Motor neuron (in vitro differentiated cells): ENCODE measurements around the gene MBTD1. TPM values are rescaled to one million over a fixed set of nuclear protein-coding genes. Genes with fewer than 3 reads are reported as not detected.

Experiments used
- ATAC-seq, 8 experiments: fragments of 200-7000 bp; cut with Tn5 transposase; replicated peaks in 6 of 8; 2 replicates each; pipeline ENCODE4 v1.8.0; 2021; ENCODE audit warnings: mild to moderate bottlenecking in 8 of 8, moderate library complexity in 8 of 8
- H3K27ac ChIP-seq, 2 donors: fragments of 250-450 bp; sonication (Bioruptor Pico); 2 replicates each; pipeline ENCODE4 v1.9.0; 2021; ENCODE audit warnings: antibody characterized with exemption in 2 of 2, mild to moderate bottlenecking in 2 of 2, moderate library complexity in 1 of 2
- H3K4me1 ChIP-seq, 2 donors: fragments of 250-450 bp; sonication (Bioruptor Pico); replicated peaks in 1 of 2; 2 replicates each; pipeline ENCODE4 v1.6.1; 2021; ENCODE audit warnings: antibody characterized with exemption in 2 of 2, mild to moderate bottlenecking in 2 of 2, moderate library complexity in 1 of 2
- H3K4me3 ChIP-seq, 5 donors: fragments of 250-450 bp; sonication (Bioruptor Pico); 2 replicates each; pipeline ENCODE4 v1.9.0; 2021; ENCODE audit warnings: antibody characterized with exemption in 5 of 5, mild to moderate bottlenecking in 5 of 5, moderate library complexity in 4 of 5
- WGBS, 10 experiments: fragments of 450-650 bp; shearing (Covaris generic); methylation state at CpG; one replicate each; pipeline ENCODE4 v1.0.0; 2022; 5-methylcytosine and 5-hydroxymethylcytosine counted together
- in situ Hi-C, 9 experiments: fragments of 400-800 bp; cut with MboI; loops; one replicate each; pipeline ENCODE4 v1.15.0; 2021; ENCODE audit warnings: low sequenced_read_pairs in 9 of 9, low pct_unique_long_range_greater_than_20kb in 2 of 9; ENCODE audit not compliant: unreplicated experiment in 9 of 9
- total RNA-seq, 8 experiments: library from RNA; unstranded; fragments of 300-600 nt; gene quantifications; 2 replicates each; pipeline versions ENCODE4 v1.2.3 to v1.2.4, GENCODE V29; 2022

MBTD1 gene
- total RNA-seq, 8 experiments from 2014 or later = 15.3 to 56.2 (median 19.8) TPM

GRCh38 chr17:51263006-51263405, 3.2 kb upstream of the MBTD1 start:
- no peak overlapping the region for H3K27ac ChIP-seq
- in situ Hi-C loops = no loop called here
- no peak for ATAC-seq
- WGBS, 10 experiments = 77 to 100% (median 100%) methylated on average over 1 to 3 of the region's 3 CpGs; no CpG with 5 or more reads in 2 of the 10 experiments
- no peak overlapping the region for H3K4me3 ChIP-seq
- peaks cover 5 to 12% of the 10 kb centered on the region in 2 donors for H3K4me1 ChIP-seq

- peak overlapping the region; percentile 72 to 95 (median 86) for H3K4me3 ChIP-seq
- peak in 1 of 8 experiments; percentile 0 for ATAC-seq
These were observed 1.4 kb upstream of the MBTD1 start for GRCh38 chr17:51261024-51261963.

GRCh38 chr17:51260237-51261023, 581 bp upstream of the MBTD1 start, which contains the start of gene UTP18:
UTP18 (plus strand) TSS chr17:51260546; CDS start chr17:51260585, 39 bp downstream.
- H3K27ac ChIP-seq = peak within 1 kb of the TSS; percentile 99 to 100
- H3K4me1 ChIP-seq = peaks cover 5 to 15% of the 10 kb centered on the region in 2 donors
- peak within 1 kb of the TSS; percentile 72 to 95 (median 86) for H3K4me3 ChIP-seq
- WGBS, 10 experiments = 0 to 2% (median 1%) methylated on average over 3 to 31 of the region's 93 CpGs; no CpG with 5 or more reads in 6 of the 10 experiments
- in situ Hi-C loops = no loop called here
- ATAC-seq = peak; percentile 77 to 85 (median 79)

More at GRCh38 chr17:51261024-51261963, 1.4 kb upstream of the MBTD1 start:
- 0 to 26% (median 17%) methylated on average over 3 to 19 of the region's 42 CpGs for WGBS, 10 experiments
- peak overlapping the region; percentile 99 to 100 for H3K27ac ChIP-seq
- peaks cover 5 to 15% of the 10 kb centered on the region in 2 donors for H3K4me1 ChIP-seq
- in situ Hi-C loops = no loop called here

- H3K4me1 ChIP-seq = peaks cover 5 to 15% of the 10 kb centered on the region in 2 donors
- ATAC-seq = peak in 5 of 8 experiments; percentile 0 to 4 (median 1)
- WGBS, 10 experiments = 0 to 43% (median 6%) methylated on average over 1 to 9 of the region's 18 CpGs; no CpG with 5 or more reads in 2 of the 10 experiments
- H3K27ac ChIP-seq = peak overlapping the region; percentile 99 to 100
- in situ Hi-C loops = no loop called here
- H3K4me3 ChIP-seq = peak overlapping the region; percentile 72 to 95 (median 86)
These were observed 889 bp downstream of the MBTD1 start for GRCh38 chr17:51258756-51259563.

GRCh38 chr17:51257150-51258081, 2.4 kb downstream of the MBTD1 start:
- in situ Hi-C loops = no loop called here
- WGBS, 10 experiments = 3 to 100% (median 83%) methylated on average over 1 to 3 of the region's 3 CpGs

GRCh38 chr17:51256101-51256500, 3.7 kb downstream of the MBTD1 start:
- H3K4me1 ChIP-seq = peaks cover 0 to 11% of the 10 kb centered on the region in 2 donors
- no peak overlapping the region for H3K4me3 ChIP-seq
- H3K27ac ChIP-seq = no peak overlapping the region
- no peak for ATAC-seq
- WGBS, 10 experiments = 84 to 100% (median 94%) methylated on average over 1 to 3 of the region's 3 CpGs; no CpG with 5 or more reads in 3 of the 10 experiments
- in situ Hi-C loops = no loop called here

More at GRCh38 chr17:51257150-51258081, 2.4 kb downstream of the MBTD1 start:
- Histone ChIP-seq H3K4me1 (peaks cover 5 to 15% of the 10 kb centered on the region in 2 donors), H3K27ac (no peak overlapping the region), H3K4me3 (no peak overlapping the region)
- ATAC-seq = no peak

- in situ Hi-C loops = no loop called here
- Histone ChIP-seq H3K4me3 (no peak overlapping the region), H3K4me1 (peaks cover 0 to 11% of the 10 kb centered on the region in 2 donors), H3K27ac (no peak overlapping the region)
- WGBS, 10 experiments = 70 to 100% (median 96%) methylated on average over 1 to 6 of the region's 6 CpGs
- ATAC-seq = no peak
These were observed 4.2 kb downstream of the MBTD1 start for GRCh38 chr17:51255673-51256072.

- in situ Hi-C loops = no loop called here
- no peak overlapping the region for H3K27ac ChIP-seq
- no peak overlapping the region for H3K4me3 ChIP-seq
- no peak for ATAC-seq
- H3K4me1 ChIP-seq = no peaks in the 10 kb centered on the region
These were observed 8.8 kb downstream of the MBTD1 start for GRCh38 chr17:51251010-51251409.

- in situ Hi-C loops = no loop called here
- H3K4me1 ChIP-seq = no peaks in the 10 kb centered on the region
- no peak overlapping the region for H3K27ac ChIP-seq
- H3K4me3 ChIP-seq = no peak overlapping the region
- no peak for ATAC-seq
- 89 to 100% (median 100%) methylated on average over 1 to 3 of the region's 3 CpGs; no CpG with 5 or more reads in 4 of the 10 experiments for WGBS, 10 experiments
These were observed 9.5 kb downstream of the MBTD1 start for GRCh38 chr17:51250314-51250840.

GRCh38 chr17:51245535-51245934, 14.3 kb downstream of the MBTD1 start:
- Histone ChIP-seq H3K4me3 (no peak overlapping the region), H3K27ac (no peak overlapping the region), H3K4me1 (no peaks in the 10 kb centered on the region)
- no peak for ATAC-seq
- WGBS, 10 experiments = 63 to 100% (median 100%) methylated on average over 1 of the region's 1 CpG; no CpG with 5 or more reads in 1 of the 10 experiments
- in situ Hi-C loops = no loop called here

- ATAC-seq = no peak
- H3K4me1 ChIP-seq = no peaks in the 10 kb centered on the region
- no peak overlapping the region for H3K4me3 ChIP-seq
- H3K27ac ChIP-seq = no peak overlapping the region
- WGBS, 10 experiments = 63 to 91% (median 82%) methylated on average over 2 to 4 of the region's 4 CpGs
- in situ Hi-C loops = no loop called here
These were observed 15.8 kb downstream of the MBTD1 start for GRCh38 chr17:51244041-51244440.
